HL-60 (cell line): ENCODE measurements around the gene GCNT2.

Experiments
- REST ChIP-seq: IDR thresholded peaks from 2 replicates; pipeline ENCODE4 v1.6.1; 2012; ENCODE audit warnings: low read depth; ENCODE audit not compliant: insufficient replicate concordance
- TF ChIP-seq, protein P1 (sequence below): IDR thresholded peaks from one replicate; pipeline ENCODE4 v1.5.1; 2011; ENCODE audit warnings: low read length, control low read depth, inconsistent platforms; ENCODE audit not compliant: insufficient read depth

DNA sequence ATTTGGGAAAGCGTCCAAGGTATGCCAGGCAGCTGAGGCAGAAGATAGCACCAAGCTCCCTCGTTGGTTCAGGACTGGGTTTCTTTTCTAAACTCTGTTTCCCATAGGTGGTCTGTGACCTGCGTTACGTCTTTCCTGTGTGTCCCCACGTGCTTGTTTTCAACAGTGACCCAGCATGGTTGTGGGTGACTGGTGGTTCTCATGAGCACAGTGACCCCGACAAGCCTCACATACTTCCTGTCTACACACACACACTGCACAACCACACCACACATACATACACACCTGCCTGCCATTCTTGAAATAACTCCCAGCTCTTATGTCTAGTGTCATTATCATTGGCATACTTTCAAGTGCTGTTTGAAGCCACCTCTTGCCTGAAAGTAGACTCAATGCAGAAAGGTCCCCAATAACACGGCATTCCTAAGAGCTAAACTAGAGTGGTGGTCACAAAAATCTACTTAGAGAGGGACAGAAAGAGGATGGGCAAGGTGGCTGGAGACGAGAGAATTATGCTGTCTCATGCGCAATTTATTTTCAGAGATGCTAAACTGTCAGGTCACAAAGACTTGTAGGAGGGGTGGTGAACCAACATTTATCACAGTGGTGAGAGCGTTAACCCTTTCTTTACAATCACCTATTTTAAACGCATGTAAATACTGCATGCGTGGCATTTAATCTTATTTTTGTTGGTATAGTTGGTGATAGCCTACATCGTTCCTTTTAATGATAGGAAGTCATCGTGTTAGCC is 66.7 kb downstream of the GCNT2 start:
- TF ChIP-seq, protein P1, sequence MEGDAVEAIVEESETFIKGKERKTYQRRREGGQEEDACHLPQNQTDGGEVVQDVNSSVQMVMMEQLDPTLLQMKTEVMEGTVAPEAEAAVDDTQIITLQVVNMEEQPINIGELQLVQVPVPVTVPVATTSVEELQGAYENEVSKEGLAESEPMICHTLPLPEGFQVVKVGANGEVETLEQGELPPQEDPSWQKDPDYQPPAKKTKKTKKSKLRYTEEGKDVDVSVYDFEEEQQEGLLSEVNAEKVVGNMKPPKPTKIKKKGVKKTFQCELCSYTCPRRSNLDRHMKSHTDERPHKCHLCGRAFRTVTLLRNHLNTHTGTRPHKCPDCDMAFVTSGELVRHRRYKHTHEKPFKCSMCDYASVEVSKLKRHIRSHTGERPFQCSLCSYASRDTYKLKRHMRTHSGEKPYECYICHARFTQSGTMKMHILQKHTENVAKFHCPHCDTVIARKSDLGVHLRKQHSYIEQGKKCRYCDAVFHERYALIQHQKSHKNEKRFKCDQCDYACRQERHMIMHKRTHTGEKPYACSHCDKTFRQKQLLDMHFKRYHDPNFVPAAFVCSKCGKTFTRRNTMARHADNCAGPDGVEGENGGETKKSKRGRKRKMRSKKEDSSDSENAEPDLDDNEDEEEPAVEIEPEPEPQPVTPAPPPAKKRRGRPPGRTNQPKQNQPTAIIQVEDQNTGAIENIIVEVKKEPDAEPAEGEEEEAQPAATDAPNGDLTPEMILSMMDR, result no peak
- TF ChIP-seq REST, result no peak
